ENCODE results near the gene RYR1. TPM values are rescaled to one million over a fixed set of nuclear protein-coding genes. Genes with fewer than 3 reads are reported as not detected.

Gene RYR1
- total and polyA plus RNA-seq, 11 donors = 0.44 to 2.1 (median 0.86) TPM

DNA sequence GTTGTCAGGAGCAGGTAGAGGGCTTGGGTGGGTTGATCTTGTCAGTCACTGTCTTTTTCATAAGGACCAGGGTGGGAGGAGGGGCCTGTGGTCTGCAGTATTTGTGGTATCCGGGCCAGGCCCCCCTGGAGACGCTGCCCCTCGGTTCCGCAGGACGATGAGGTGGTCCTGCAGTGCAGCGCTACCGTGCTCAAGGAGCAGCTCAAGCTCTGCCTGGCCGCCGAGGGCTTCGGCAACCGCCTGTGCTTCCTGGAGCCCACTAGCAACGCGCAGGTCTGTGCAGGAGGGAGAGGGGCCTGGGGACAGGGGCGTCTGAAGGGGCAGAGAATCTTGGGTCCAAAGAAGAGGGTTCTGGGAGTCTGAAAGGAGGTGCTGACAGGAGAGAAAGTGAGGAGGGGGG, 7.1 kb downstream of the RYR1 start:
- H3K9me3 ChIP-seq = no peaks in the 10 kb centered on the region
- TF ChIP-seq, protein P1, sequence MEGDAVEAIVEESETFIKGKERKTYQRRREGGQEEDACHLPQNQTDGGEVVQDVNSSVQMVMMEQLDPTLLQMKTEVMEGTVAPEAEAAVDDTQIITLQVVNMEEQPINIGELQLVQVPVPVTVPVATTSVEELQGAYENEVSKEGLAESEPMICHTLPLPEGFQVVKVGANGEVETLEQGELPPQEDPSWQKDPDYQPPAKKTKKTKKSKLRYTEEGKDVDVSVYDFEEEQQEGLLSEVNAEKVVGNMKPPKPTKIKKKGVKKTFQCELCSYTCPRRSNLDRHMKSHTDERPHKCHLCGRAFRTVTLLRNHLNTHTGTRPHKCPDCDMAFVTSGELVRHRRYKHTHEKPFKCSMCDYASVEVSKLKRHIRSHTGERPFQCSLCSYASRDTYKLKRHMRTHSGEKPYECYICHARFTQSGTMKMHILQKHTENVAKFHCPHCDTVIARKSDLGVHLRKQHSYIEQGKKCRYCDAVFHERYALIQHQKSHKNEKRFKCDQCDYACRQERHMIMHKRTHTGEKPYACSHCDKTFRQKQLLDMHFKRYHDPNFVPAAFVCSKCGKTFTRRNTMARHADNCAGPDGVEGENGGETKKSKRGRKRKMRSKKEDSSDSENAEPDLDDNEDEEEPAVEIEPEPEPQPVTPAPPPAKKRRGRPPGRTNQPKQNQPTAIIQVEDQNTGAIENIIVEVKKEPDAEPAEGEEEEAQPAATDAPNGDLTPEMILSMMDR (IDR thresholded peaks at IDR 0.05) = no peak
- no peak for TF ChIP-seq POLR2A (IDR thresholded peaks at IDR 0.05)
- H3K27ac ChIP-seq = no peak overlapping the region
- ATAC-seq (no peak), DNase-seq (no peak)
- 77 to 79% (median 77%) methylated on average over 14 of the region's 14 CpGs for WGBS, 4 donors
- intact Hi-C loops (cut with DNase I) = no loop called here
- H3K27me3 ChIP-seq = peaks cover 0 to 29% (median 3%) of the 10 kb centered on the region in 9 donors
- no peaks in the 10 kb centered on the region for H3K4me1 ChIP-seq
- no peak overlapping the region for H3K4me3 ChIP-seq
- H3K36me3 ChIP-seq = no peaks in the 10 kb centered on the region

DNA sequence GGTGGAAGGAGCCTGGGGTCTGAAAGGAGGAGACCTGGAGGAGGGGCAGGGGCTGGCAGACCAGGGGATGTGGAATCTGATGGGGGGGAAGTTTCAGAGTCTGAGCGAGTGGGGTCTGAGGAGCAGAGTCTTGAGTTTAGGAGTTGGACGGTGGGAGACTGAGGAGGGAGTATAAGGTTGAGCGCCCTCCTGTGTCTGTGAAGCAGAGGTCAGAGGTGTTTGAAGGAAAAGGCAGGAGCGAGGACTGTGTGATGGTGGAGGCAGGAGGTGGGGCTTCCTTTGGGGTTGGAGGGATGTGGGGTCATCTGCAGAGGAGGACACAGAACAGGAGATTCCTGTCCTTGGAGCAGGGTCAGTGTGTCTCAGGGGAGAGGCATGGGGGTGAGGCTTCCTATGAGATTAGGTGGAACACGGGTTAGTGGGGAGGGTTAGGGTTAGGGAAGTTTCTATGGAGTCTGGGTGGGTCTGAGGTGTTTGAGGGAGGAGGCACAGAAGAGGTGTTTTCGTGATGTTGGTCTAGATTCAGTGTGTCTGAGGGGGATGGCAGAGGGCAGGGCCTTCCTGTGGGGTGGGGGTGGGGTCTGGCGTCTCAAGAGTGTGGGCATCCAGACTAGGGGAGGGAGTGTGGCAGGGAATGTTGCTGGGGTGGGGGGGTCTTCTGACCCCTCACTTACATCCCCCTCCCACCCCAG, 8.3 kb downstream of the RYR1 start:
- Histone ChIP-seq H3K27me3 (peaks cover 0 to 17% (median 0%) of the 10 kb centered on the region in 9 donors), H3K4me3 (no peak overlapping the region), H3K4me1 (no peaks in the 10 kb centered on the region), H3K27ac (no peak overlapping the region), H3K36me3 (no peaks in the 10 kb centered on the region), H3K9me3 (no peaks in the 10 kb centered on the region)
- ATAC-seq = no peak
- DNase-seq = no peak
- WGBS, 4 donors = 35 to 46% (median 41%) methylated on average over 7 of the region's 7 CpGs
- intact Hi-C loops (cut with DNase I) = no loop called here
- no peak for TF ChIP-seq POLR2A (IDR thresholded peaks at IDR 0.05)

DNA sequence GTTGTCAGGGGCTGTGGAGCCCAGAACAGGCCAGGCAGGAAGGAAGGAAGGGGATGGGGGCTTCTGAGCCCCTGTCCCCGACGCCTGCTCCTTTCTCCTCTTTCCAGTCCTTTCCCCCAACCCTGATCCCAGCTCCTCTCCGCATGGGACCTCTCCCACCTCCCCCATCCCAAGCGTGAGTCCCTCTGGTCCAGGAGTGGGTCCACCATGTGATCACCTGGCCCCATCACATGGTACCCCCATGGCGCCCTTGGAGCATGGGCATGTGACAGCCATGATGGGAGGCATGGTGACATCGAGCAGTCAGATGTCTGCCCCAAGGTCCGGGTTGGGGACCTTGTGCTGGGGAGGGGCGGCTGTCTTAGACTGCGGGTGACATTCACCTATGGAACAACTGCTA, 9.2 kb downstream of the RYR1 start:
- ATAC-seq = no peak

DNA sequence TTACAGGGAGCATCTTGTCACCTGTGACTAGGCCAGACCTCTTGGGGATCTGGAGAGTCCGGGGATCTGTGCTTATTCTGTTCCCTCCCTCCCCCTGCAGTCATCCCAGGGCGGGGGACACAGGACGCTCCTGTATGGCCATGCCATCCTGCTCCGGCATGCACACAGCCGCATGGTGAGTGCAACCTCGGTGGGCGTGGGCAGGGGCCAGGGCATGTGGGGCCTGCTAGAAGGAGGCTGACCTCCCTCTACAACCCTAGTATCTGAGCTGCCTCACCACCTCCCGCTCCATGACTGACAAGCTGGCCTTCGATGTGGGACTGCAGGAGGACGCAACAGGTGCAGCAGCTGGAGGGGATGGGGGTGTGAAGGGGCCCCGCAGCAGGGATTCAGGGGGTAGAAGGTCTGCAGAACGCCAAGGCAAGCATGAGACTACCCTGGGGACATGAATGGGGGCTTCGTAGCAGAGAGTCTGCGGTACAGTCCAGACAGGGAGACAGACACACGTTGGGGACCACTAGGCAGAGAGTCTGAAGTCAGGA, 10.0 kb downstream of the RYR1 start:
- TF ChIP-seq POLR2A (IDR thresholded peaks at IDR 0.05) = no peak
- TF ChIP-seq, protein P1 (IDR thresholded peaks at IDR 0.05) = no peak
- no peaks in the 10 kb centered on the region for H3K9me3 ChIP-seq
- H3K4me3 ChIP-seq = no peak overlapping the region
- intact Hi-C loops (cut with DNase I) = no loop called here
- H3K27ac ChIP-seq = no peak overlapping the region
- DNase-seq (no peak), ATAC-seq (no peak)
- peaks cover 0 to 10% (median 0%) of the 10 kb centered on the region in 9 donors for H3K27me3 ChIP-seq
- H3K36me3 ChIP-seq = no peaks in the 10 kb centered on the region
- no peaks in the 10 kb centered on the region for H3K4me1 ChIP-seq
- WGBS, 4 donors = 82 to 88% (median 84%) methylated on average over 11 to 15 of the region's 15 CpGs

More for the DNA sequence above, 9.2 kb downstream of the RYR1 start:
- Histone ChIP-seq H3K4me3 (no peak overlapping the region), H3K27me3 (peaks cover 0 to 15% (median 0%) of the 10 kb centered on the region in 9 donors), H3K27ac (no peak overlapping the region), H3K9me3 (no peaks in the 10 kb centered on the region), H3K36me3 (no peaks in the 10 kb centered on the region), H3K4me1 (no peaks in the 10 kb centered on the region)
- no peak for DNase-seq
- intact Hi-C loops (cut with DNase I) = no loop called here
- 79 to 90% (median 81%) methylated on average over 9 of the region's 9 CpGs for WGBS, 4 donors
- TF ChIP-seq, protein P1 (IDR thresholded peaks at IDR 0.05) = no peak
- no peak for TF ChIP-seq POLR2A (IDR thresholded peaks at IDR 0.05)
